Pancreas (tissue), 10 donors: Measurements from ENCODE around the gene GJB4. TPM values are rescaled to one million over a fixed set of nuclear protein-coding genes. Genes with fewer than 3 reads are reported as not detected.

Experiments
- ATAC-seq, 4 donors: fragments of 200-7000 bp; cut with Tn5 transposase; one replicate each; pipeline versions ENCODE4 v1.8.0 to v1.9.1; 2020; ENCODE audit warnings: mild to moderate bottlenecking in 4 of 4, moderate library complexity in 4 of 4
- DNase-seq, 6 donors: peaks; one replicate each; pipeline ENCODE4 v3.0.0-alpha.2; 2020
- FAIRE-seq: peaks from 2 replicates; lab custom pipeline; 2012; peaks lifted over from hg19 to GRCh38; lab: Jason Lieb, UNC
- H3K27ac ChIP-seq, 4 donors: fragments of 200-600 bp; sonication (generic); 1 replicate in 3 of 4; 2 replicates in 1 of 4; pipeline versions ENCODE4 v1.5.0 to v1.8.0; 2020
- H3K27me3 ChIP-seq, 4 donors: fragments of 200-600 bp; one replicate each; pipeline ENCODE4 v1.8.0; 2021
- H3K36me3 ChIP-seq, 3 donors: fragments of 200-600 bp; sonication (generic) in 1 of 3; one replicate each; pipeline versions ENCODE4 v1.5.0 to v1.8.0; 2020 to 2021
- H3K4me1 ChIP-seq, 3 donors: fragments of 200-600 bp; one replicate each; pipeline ENCODE4 v1.8.0; 2021
- H3K4me3 ChIP-seq, 4 donors: fragments of 200-600 bp; sonication (generic) in 2 of 4; one replicate each; pipeline versions ENCODE4 v1.5.0 to v1.8.0; 2020 to 2021
- H3K9me3 ChIP-seq, 4 donors: fragments of 200-600 bp; one replicate each; pipeline ENCODE4 v1.8.0; 2021
- WGBS, 2 donors: extraction: QIAGEN DNeasy Blood & Tissue Kit; methylation state at CpG; one replicate each; pipeline ENCODE4 v1.1.7; 2013; 5-methylcytosine and 5-hydroxymethylcytosine counted together
- intact Hi-C, 3 donors: fragments of 100-400 bp; cut with DNase I; formaldehyde crosslinking; loops; one replicate each; pipeline versions ENCODE4 v1.11.1 to v1.14.2; 2022
- polyA plus RNA-seq, 2 donors: library from polyadenylated mRNA; stranded (reverse); fragments of 200-250 nt; gene quantifications; one replicate each; pipeline ENCODE4 v1.2.3, GENCODE V29; 2013
- total RNA-seq, 6 donors: library from RNA; stranded (reverse); fragmentation: NEBNext Ultra II Directional in 4 of 6; extraction: Animal tissue kit (Norgen Biotek cat#: 25700) in 4 of 6; gene quantifications; one replicate each; pipeline versions ENCODE4 v1.2.1 to v1.2.4, GENCODE V29; 2021 to 2023
- TF ChIP-seq, protein P1 (sequence below), 4 donors: fragments of 200-600 bp; sonication (generic) in 3 of 4; IDR thresholded peaks; one replicate each; pipeline versions ENCODE4 v1.5.0 to v1.8.0; 2021; ENCODE audit warnings: antibody characterized with exemption in 4 of 4
- donor health status: healthy with polysubstance abuse.
- donor health status: DM: no; HTN: no; CAD: no; lungs with moderate emphysema.
- donor health status: DM: no; HTN: no; CAD: no.
- donor health status: control.
- donor health status: control.
- donor health status: Bipolar disorder and iron deficiency.
- donor health status: DM: yes; HTN: yes; CAD: no.
- donor health status: DM: no; HTN: no; CAD: no.
- donor health status: DM: no; HTN: no; CAD: no.
- donor health status: DM: yes; HTN: yes; CAD: no.

GJB4 gene
- total and polyA plus RNA-seq, 8 donors: 0.12 TPM; not detected in 7

DNA sequence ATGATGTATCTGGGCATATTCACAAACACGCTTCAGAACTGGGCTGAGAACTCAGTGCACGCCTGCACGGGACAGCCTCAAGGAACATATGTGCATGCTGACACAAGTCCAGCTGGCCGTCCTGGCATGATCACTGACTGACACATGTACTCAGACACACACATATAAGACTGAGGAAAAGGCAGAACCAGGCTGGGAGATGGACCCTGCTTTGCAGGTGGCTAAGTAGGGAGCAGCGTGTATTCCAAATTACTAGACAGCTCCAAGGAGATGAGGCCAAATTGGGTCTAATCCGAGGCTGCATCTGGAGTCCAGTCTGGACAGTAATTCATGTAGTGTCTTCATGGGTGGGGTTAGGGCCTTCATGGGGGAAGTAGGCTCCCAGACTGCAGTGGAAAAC is 46.1 kb upstream of the GJB4 start:
- ATAC-seq (no peak), FAIRE-seq (no peak), DNase-seq (no peak)
- 77 to 84% methylated on average over 6 of the region's 6 CpGs for WGBS, 2 donors
- no peaks in the 10 kb centered on the region for H3K4me1 ChIP-seq
- no peaks in the 10 kb centered on the region for H3K27me3 ChIP-seq
- TF ChIP-seq, protein P1, sequence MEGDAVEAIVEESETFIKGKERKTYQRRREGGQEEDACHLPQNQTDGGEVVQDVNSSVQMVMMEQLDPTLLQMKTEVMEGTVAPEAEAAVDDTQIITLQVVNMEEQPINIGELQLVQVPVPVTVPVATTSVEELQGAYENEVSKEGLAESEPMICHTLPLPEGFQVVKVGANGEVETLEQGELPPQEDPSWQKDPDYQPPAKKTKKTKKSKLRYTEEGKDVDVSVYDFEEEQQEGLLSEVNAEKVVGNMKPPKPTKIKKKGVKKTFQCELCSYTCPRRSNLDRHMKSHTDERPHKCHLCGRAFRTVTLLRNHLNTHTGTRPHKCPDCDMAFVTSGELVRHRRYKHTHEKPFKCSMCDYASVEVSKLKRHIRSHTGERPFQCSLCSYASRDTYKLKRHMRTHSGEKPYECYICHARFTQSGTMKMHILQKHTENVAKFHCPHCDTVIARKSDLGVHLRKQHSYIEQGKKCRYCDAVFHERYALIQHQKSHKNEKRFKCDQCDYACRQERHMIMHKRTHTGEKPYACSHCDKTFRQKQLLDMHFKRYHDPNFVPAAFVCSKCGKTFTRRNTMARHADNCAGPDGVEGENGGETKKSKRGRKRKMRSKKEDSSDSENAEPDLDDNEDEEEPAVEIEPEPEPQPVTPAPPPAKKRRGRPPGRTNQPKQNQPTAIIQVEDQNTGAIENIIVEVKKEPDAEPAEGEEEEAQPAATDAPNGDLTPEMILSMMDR (IDR thresholded peaks at IDR 0.05): no peak
- H3K9me3 ChIP-seq: no peaks in the 10 kb centered on the region
- no peak overlapping the region for H3K4me3 ChIP-seq
- no peak overlapping the region for H3K27ac ChIP-seq
- H3K36me3 ChIP-seq: no peaks in the 10 kb centered on the region
- intact Hi-C loops: no loop called here

DNA sequence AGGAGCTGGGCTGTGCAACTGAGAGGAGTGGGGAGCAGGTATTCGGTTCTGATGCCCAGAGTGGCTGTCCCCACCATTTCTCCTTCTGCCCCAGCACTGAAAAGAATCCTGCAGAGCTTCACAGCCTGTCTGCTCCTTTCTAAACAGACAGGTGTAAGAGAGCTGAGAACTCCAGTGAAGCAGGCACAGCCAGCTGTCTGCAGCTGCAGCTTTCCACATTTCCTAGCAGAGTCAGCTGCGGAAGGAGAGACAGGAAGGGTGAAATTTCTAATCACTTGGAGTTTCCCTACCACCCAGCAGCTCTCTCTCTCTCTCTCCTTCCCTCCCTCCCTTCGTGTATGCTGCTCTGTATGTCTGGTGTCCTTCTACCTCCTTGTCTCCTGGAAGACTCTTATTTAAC is 45.2 kb upstream of the GJB4 start:
- 47 to 60% methylated on average over 3 of the region's 3 CpGs for WGBS, 2 donors
- Histone ChIP-seq H3K4me1 (no peaks in the 10 kb centered on the region), H3K4me3 (no peak overlapping the region), H3K36me3 (no peaks in the 10 kb centered on the region), H3K27ac (no peak overlapping the region), H3K27me3 (no peaks in the 10 kb centered on the region), H3K9me3 (no peaks in the 10 kb centered on the region)
- intact Hi-C loops: no loop called here
- TF ChIP-seq, protein P1 (IDR thresholded peaks at IDR 0.05): no peak
- DNase-seq (no peak), ATAC-seq (no peak), FAIRE-seq (no peak)

DNA sequence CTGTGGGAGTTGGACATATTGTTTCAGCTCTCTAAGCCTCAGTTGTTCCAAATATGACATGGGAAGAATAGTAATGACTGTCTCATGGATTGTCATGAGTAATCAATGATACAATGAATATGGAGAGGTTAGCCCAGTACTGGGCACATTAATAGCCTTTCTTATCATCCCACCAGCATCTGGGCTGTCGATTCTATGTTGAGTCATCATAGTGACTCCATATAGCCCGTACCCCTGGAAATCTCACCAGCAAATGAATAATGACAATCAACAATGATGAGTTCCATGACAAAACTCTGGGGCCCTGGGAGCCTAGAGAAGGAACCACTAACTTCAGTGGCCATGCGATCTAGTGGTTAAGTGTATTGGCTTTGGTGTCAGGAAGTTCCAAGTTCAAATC is 44.4 kb upstream of the GJB4 start:
- H3K4me1 ChIP-seq: no peaks in the 10 kb centered on the region
- no peaks in the 10 kb centered on the region for H3K36me3 ChIP-seq
- no peak for DNase-seq
- intact Hi-C loops: no loop called here
- H3K27ac ChIP-seq: no peak overlapping the region
- ATAC-seq: no peak
- no peak for FAIRE-seq
- H3K9me3 ChIP-seq: no peaks in the 10 kb centered on the region
- H3K4me3 ChIP-seq: no peak overlapping the region
- H3K27me3 ChIP-seq: no peaks in the 10 kb centered on the region
- TF ChIP-seq, protein P1 (IDR thresholded peaks at IDR 0.05): no peak
- 76 to 83% methylated on average over 3 of the region's 3 CpGs for WGBS, 2 donors

- intact Hi-C loops: no loop called here
- no peak for FAIRE-seq
- ATAC-seq: no peak
- Histone ChIP-seq H3K36me3 (no peaks in the 10 kb centered on the region), H3K4me3 (no peak overlapping the region), H3K4me1 (no peaks in the 10 kb centered on the region), H3K27ac (no peak overlapping the region), H3K27me3 (peaks cover 0 to 4% (median 0%) of the 10 kb centered on the region in 4 donors), H3K9me3 (no peaks in the 10 kb centered on the region)
- WGBS, 2 donors: 49 to 65% methylated on average over 4 of the region's 4 CpGs
- DNase-seq: no peak
- TF ChIP-seq, protein P1 (IDR thresholded peaks at IDR 0.05): no peak
These were observed 38.3 kb upstream of the GJB4 start for GRCh38 chr1:34721241-34721640.

DNA sequence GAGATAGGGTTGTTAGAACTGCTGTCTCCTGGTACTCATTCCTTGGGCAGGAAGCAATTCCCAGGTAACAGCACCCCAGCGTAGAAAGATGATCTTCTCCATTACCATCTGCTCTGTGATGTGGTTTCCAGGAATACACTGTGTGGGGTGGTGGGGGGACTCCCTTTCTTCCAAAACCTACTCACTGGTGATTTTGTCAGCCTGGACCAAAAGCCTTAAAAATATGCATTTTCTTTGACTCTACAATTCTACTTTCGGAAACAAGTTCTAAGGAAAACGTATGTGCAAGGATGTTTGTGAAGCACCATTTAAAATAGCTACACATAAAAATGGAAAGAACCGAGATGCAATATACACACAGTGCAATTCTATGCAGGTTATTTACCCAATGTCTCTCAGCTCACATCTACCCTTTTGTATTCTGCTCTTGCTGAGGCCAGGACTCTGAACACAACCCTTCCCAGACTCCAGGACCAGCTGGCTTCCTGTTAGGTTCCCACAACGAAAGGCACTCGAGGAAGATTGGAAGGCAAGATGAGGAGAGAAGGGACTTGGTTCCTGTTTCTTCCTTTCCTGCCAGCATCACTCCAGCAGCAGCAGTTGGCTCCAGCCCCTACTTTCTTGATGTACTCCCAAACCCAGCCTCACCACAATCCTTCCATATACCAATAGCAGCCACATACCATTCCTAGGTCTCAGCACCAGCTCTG is 37.7 kb upstream of the GJB4 start:
- FAIRE-seq: no peak
- DNase-seq: no peak
- no peak for ATAC-seq
- TF ChIP-seq, protein P1 (IDR thresholded peaks at IDR 0.05): no peak
- no peak overlapping the region for H3K27ac ChIP-seq
- no peak overlapping the region for H3K4me3 ChIP-seq
- H3K9me3 ChIP-seq: no peaks in the 10 kb centered on the region
- H3K4me1 ChIP-seq: no peaks in the 10 kb centered on the region
- WGBS, 2 donors: 76 to 77% methylated on average over 6 of the region's 6 CpGs
- no peaks in the 10 kb centered on the region for H3K36me3 ChIP-seq
- intact Hi-C loops: no loop called here
- H3K27me3 ChIP-seq: peaks cover 0 to 4% (median 0%) of the 10 kb centered on the region in 4 donors
